ENCODE data around the gene CHST13.

The CHST13 gene

DNA sequence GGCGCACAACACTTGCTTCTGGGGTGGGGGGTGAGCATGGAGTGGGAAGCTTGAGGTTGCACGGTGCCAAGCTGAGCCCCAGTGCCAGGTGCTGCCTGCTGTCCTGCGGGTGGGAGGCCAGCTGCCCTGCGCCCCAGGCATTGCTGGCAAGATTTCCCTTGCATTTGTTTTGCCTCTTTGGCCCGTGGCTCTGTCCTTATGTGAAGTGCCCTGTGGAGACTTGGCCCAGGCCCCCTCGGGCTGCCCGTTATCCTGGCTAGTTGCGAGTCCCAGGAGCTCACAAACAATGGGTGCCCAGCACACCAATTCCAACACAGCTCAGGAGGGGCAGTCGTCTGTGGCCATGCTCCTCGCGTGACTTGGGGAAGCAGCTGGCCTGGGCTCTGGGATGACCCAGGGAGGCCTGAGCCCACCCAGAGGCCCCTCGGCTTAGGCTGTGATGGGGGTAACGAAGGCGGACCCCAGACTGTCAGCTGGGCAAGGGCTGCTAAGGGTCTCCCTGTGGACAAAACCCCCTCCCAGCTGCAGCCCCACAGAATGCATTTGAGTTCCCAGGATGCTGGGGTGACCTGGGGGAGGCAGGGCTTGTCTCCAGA lies 28.8 kb downstream of the CHST13 start:
- DNase-seq (ENCODE audit: extremely low read depth in 1 of 2, low read depth in 1 of 2) = no peak

DNA sequence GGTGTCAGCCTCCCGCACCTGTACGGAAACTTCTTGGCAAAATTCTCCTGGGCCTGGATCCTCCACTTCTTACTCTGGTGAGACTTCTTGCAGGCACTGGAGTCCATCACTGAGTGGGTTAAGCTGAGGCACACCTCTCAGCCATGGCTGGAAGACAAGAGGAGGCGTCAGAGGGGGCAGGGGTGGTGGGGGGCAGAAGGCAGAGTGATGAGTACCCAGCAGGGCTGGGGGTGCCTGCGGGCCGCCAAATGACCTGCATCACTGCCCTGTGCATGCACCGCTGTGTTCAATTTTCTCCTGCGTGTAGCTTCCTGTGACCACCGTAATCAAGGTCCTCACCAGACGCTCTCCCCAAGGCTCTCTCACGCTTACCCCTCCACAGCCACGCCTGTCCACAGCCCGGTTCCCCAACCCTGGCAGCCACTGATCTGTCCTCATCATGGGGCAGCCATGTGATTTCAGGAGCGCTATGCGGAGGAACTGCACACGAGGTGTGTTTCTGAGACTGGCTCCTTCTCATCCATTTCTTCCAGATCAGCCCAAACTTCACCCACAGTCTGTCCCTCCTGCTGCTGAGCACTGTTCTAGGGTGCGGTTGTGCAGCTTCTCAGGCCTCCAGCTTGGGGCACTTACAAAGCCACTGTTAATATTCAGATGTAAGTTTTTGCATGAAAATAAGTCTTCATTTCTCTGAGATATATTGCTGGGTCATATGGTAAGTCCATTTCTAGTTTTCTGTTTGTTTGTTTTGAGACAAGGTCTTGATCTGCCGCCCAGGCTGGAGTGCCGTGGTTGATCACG lies 29.5 kb downstream of the CHST13 start:
- DNase-seq (ENCODE audit: extremely low read depth in 1 of 2, low read depth in 1 of 2) = no peak

DNA sequence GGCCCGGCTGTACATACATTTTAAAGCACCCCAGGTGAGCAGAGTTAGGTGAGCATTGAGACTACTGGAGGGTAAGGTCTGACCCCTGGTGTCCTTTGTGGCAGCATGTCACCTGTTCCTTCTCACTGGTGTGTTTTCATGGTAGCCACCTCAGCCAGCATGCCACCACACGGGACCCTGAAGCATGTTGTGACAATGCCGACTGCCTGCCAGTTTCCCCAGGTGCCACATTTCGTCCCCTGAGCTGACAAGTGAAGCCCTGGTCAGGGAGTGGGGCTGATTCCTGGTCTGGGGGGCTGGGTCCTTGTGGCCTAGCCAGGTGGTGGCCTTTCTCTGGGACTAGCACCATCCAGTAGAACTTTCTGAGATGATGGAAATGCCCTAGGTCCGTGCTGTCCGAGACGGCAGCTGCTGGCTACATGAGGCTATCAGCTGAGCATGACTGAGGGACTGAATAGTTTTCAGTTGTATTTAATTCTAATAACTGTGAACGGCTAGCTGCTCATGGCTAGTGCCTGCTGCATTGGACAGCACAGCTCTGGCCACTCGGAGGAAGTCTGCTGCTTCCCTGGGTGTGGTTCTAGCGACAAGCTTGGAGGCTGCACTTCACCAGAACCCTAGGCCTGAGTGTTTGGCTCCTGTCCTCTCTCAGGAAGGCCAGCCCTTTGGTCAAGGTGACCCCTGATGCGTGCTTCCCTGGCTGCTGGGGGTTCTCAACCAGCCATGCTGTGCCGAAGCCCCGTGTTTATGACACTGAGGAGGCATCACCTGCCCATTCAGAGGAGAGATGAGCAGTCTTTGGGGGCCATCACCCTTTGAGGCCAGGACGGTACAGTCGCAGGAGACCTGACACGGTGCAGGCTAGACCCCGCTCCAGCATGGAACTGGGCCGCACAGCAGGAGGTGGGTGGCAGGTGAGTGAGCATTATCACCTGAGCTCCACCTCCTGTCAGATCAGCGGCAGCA lies 30.9 kb downstream of the CHST13 start:
- no peak for DNase-seq (ENCODE audit: extremely low read depth in 1 of 2, low read depth in 1 of 2)

DNA sequence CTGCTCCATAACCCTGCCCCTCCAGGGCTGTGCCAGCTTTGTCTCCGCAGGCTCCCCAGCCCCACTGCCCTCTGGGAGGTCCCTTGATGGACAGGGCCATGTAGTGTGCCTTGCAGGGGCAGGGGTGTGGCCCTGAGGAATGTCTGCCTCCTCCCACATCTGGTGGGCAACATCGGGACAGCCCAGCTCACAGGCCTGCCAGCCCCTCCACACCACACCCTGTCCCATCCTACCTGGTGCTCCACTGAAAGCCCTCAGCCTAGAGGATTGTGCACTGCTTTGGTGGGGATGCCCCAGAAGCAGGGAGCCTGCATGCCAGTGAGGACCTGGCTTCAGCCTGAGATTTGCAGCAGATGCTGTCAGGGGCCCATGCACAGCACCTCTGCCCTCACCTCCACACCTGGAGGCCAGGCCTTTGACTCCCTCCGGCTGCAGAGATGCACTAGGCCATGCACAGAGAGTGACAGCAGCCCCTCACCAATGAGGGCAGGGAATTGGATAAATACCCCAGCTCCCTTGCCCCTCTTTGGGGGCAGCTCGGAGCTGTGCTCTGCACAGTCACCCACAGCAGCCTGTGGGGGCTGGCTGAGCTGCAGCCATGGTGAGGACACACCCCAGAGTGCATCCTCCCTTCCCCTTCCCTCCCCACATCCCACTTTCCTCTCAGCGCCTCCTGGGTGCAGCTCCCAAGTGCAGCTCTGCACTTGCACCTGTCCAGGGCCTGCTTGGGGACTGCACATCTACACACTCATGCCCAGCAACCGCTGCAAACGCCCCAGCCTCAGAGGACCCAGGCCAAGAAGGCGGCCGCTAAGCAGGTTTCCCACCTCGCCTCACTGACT lies 32.1 kb downstream of the CHST13 start:
- no peak for DNase-seq (ENCODE audit: extremely low read depth in 1 of 2, low read depth in 1 of 2)

GRCh38 chr3:126556637-126557414 lies 32.9 kb downstream of the CHST13 start:
- DNase-seq (ENCODE audit: extremely low read depth in 1 of 2, low read depth in 1 of 2) = no peak

DNA sequence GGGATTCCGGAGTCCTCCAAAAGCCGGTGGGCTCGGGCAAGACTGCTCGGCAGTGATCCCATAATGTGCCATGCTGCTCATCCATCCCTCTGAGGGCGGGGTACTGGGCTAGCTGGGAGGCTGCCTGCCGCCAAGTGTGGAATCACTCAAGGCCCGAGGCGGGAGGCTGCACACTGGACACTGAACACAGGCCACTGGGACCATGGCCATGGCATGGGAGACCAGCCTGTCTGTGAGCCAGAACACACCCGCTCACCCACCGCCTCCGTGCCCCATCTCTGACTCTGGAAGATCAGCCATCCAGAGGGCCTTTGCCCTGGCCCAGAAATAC lies 33.4 kb downstream of the CHST13 start:
- no peak for DNase-seq (ENCODE audit: extremely low read depth in 1 of 2, low read depth in 1 of 2)

GRCh38 chr3:126557761-126558160 lies 33.8 kb downstream of the CHST13 start:
- DNase-seq (ENCODE audit: extremely low read depth in 1 of 2, low read depth in 1 of 2) = no peak

DNA sequence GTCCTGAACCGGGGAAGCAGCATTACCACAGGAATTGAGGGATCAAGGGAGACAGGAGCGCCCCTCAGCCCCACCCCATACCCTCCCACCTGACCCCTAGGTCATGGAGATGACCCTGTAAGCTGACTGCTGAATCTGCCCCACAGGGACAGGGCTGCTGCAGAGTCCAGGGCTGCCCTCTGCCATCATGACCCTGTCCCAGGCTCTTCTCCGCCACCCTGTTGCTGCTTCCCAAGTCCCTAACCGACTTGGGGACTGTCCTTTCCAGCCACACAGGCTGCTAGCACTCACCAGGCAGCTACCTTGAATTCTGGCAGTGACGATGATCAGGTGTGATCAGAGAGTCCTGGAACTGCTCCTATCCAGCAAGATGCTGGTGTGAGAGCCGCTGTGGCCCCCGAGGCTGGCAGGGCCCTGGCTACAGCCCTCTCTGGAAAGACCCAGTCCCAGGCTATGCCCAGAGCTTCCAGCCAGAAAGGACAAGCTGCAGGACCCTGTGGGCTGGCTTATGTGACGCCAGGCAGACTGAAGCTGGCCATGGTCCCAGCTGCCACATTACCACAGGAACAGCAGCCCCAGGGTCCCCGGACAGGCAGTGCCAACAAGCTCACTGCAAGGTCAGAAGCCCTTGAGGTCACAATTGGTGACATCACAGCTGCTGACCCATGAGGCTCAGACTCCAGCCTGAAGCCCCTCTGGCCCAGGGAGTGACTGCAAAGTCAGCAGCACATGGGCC lies 34.5 kb downstream of the CHST13 start, which contains the start of gene C3orf22:
Gene C3orf22 (minus strand): TSS at position 597 of the 736 bp plus-strand sequence. CDS start 5,542 bp downstream, outside the sequence.
- no peak for DNase-seq (ENCODE audit: extremely low read depth in 1 of 2, low read depth in 1 of 2)

GRCh38 chr3:126562737-126563276 lies 38.9 kb downstream of the CHST13 start:
- DNase-seq (ENCODE audit: extremely low read depth in 1 of 2, low read depth in 1 of 2) = no peak

DNA sequence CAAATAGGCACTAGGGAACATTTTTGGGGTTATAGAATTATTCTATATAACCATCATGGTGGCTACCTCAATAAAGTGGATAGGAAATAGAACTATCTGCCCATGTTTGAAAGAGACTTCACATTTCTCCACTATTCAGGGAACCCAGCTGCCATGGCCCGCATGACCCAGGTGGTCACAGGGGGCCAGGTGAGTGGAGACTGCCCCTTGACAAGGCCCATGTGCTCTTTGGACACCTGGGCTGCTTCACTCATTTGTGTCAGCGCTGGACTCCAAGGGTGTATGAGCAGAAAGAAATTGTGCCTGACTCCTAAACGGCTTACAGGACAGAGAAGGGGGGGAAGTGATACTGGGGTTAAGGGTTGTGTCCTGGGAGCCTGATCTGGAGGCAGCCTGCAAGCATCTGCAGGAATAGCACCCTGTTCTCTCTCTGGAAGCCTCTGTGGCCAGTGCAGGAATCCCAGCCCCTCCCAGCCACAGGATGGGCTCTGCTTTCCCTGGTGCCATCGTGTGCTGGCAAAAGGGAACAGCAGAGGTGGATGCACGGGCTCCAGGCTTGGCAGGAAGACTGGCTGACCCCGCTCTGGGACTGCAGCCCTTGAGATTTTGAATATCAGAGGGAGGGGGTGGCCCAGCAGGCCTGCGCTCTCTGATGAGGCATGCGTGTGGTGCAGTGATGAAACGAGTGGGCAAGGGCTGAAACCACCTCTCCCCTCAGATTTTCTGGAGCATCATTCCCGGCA lies 43.9 kb downstream of the CHST13 start:
- DNase-seq (ENCODE audit: extremely low read depth in 1 of 2, low read depth in 1 of 2) = no peak

- DNase-seq (ENCODE audit: extremely low read depth in 1 of 2, low read depth in 1 of 2) = no peak
Observed at GRCh38 chr3:126568776-126569342, 44.9 kb downstream of the CHST13 start.

DNA sequence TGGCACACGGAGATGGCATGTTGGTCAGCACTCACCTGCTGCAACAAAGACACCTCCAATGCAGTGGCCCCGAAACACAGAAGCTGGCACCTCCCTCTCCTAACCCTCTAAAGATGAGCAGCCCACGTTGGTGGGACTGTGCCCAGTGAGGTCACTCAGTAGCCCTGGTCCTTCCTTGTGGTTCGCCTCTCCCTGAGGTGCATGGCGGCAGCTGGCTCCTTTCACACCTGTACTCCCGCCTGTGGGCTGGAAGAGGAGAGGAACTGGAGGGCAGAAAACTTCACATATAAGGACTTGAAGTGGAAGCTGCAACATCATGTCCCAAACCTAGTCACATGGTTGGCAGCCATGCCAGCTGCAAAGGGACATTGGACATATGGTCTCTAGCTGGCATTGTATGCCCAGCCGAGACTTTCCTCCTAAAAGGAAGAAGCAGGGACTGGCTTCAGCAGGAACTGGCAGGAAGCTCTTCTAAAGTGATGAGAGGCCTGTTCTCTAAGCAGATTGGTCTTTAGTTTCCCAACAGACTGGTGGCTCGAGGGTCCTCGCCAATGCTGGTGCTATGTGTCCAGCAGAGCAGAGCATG lies 45.5 kb downstream of the CHST13 start:
- no peak for DNase-seq (ENCODE audit: extremely low read depth in 1 of 2, low read depth in 1 of 2)

- no peak for DNase-seq (ENCODE audit: extremely low read depth in 1 of 2, low read depth in 1 of 2)
Observed at GRCh38 chr3:126570103-126570541, 46.2 kb downstream of the CHST13 start.

GRCh38 chr3:126571078-126571477 lies 47.1 kb downstream of the CHST13 start:
- no peak for DNase-seq (ENCODE audit: extremely low read depth in 1 of 2, low read depth in 1 of 2)

DNA sequence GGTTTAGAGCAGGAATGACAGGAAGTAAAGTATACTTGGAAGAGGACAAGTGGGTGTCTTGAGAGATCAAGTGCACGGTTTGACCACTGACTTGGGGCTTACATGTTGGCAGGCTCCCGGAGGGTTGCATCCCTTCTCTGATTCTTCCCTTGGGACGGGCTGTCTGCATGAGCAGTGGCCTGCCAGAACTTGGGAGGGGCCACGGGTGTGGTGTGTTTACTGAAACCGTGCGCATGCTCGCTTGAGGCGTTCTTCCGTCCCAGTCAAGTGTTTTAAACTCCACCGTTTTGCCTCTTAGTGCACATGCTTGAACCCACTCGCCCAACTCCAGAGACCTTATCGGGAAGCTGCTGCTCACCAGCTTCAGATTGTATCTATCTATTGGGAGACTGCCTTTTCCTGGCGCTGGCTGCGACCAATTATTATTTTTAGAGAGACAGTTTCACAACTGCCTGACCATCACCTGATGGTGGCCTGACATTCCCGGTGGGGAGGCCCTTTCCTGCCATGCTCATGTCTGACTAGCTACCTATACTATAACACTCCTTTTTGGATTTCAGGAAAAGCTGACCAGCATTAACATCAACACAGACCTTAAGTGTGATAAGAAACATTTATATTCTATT lies 49.6 kb downstream of the CHST13 start:
- DNase-seq (ENCODE audit: extremely low read depth in 1 of 2, low read depth in 1 of 2) = no peak

GRCh38 chr3:126577261-126577660 lies 53.3 kb downstream of the CHST13 start:
- no peak for DNase-seq (ENCODE audit: extremely low read depth in 1 of 2, low read depth in 1 of 2)

GRCh38 chr3:126578702-126579101 lies 54.7 kb downstream of the CHST13 start:
- no peak for DNase-seq (ENCODE audit: extremely low read depth in 1 of 2, low read depth in 1 of 2)

Measured in activated CD8-positive, alpha-beta memory T cell treated with anti-CD3 and anti-CD28 coated beads for 1 hour (primary cell).